Esophagus muscularis mucosa (tissue), 4 donors: Measurements from ENCODE around the gene HPDL.
"Not testable (repeated sequence)": the region's sequence is repeated elsewhere in the genome, so short reads cannot be mapped to it uniquely, and the experiment has no call there.

Experiments used
- CTCF ChIP-seq, 3 experiments: fragments of 200-600 bp in 2 of 3; fragments of 450-650 bp in 1 of 3; sonication (generic) in 2 of 3; IDR thresholded peaks; one replicate each; pipeline ENCODE4 v1.5.1; 2017 to 2019; ENCODE audit warnings: antibody characterized with exemption in 3 of 3, mild to moderate bottlenecking in 2 of 3, moderate library complexity in 1 of 3
- EP300 ChIP-seq: sonication (generic); formaldehyde crosslinking; IDR thresholded peaks from one replicate; pipeline ENCODE4 v1.6.1; 2017; ENCODE audit warnings: antibody characterized with exemption
- POLR2A ChIP-seq: fragments of 450-650 bp; IDR thresholded peaks from one replicate; pipeline ENCODE4 v1.6.1; 2017; ENCODE audit warnings: antibody characterized with exemption, moderate library complexity, mild to moderate bottlenecking, low read depth
- POLR2AphosphoS5 ChIP-seq, 2 donors: sonication (generic); formaldehyde crosslinking; IDR thresholded peaks; one replicate each; pipeline ENCODE4 v1.6.1; 2017; ENCODE audit warnings: antibody characterized with exemption in 2 of 2

DNA sequence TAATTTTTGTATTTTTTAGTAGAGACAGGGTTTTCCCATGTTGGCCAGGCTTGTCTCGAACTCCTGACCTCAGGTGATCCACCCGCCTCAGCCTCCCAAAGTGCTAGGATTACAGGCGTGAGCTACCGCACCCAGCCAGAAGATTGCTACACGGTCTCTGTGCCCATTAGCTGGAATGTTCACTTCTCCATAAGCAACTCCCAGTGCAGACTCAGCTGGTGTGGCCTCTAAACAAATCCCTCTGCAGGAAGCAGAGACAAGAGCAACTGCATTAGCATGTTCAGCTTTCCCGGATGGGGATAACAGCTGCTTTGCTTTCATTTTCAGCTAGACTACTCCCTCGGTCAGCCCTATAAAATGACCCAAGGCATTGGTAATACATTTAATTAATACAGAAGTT lies 34.3 kb downstream of the HPDL start:
- TF ChIP-seq CTCF (IDR thresholded peaks at IDR 0.05) (peak in 1 of 3 experiments; percentile 21), POLR2AphosphoS5 (IDR thresholded peaks at IDR 0.05) (peak; percentile 41 to 58)
- not testable (repeated sequence) for TF ChIP-seq POLR2A, EP300
